ENCODE measurements around the gene PPM1E. TPM values are rescaled to one million over a fixed set of nuclear protein-coding genes. Genes with fewer than 3 reads are reported as not detected.

Gene PPM1E
- total and polyA plus RNA-seq, 2 of the 8 experiments (the other 6 are each of a cell fraction or from before 2014, with no cell fraction given): 5.0 to 10.4 TPM

DNA sequence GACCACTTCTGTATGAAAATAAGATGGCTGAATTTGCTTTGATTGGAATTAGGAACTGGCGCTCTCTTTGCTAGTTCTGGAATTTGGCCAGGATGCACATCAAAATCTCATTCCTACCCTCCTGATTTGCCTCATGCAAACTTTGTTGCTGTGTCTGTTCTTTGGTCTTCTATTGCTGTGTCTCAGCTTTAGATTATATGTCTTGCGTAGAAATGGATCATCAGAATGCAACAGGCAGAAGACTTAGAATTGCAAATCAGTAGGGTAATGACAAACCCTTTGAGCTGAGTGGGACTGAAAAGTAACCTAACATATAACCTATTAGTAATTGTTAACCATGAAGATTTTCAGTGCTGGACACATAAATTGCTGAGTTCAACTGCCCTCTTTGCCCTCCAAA is 33.0 kb upstream of the PPM1E start:
- Histone ChIP-seq H4K20me1 (replicated peaks in 1 of 2; ENCODE audit: control insufficient read depth in 1 of 2, insufficient read depth in 2 of 2, low read length in 2 of 2) (no peaks in the 10 kb centered on the region), H4K8ac (ENCODE audit: extremely low read depth, insufficient read depth, low read length) (no peak overlapping the region), H3K23me2 (ENCODE audit: low read depth, low read length) (no peaks in the 10 kb centered on the region), H3K56ac (replicated peaks; ENCODE audit: insufficient read length, low read depth, low read length) (no peak overlapping the region), H2AK5ac (ENCODE audit: low read depth, low read length) (no peak overlapping the region), H3K18ac (ENCODE audit: extremely low read depth, low read length) (no peak overlapping the region), H3K27ac (ENCODE audit: low read depth, low read length) (no peak overlapping the region), H2BK120ac (replicated peaks; ENCODE audit: low read depth, low read length) (no peak overlapping the region), H3K79me2 (ENCODE audit: control insufficient read depth in 1 of 2, insufficient read depth in 2 of 2, low read length in 2 of 2) (no peaks in the 10 kb centered on the region), H3K27me3 (replicated peaks in 1 of 4; ENCODE audit: control insufficient read depth in 3 of 4, extremely low read depth in 1 of 4, insufficient read depth in 3 of 4, low read length in 3 of 4) (no peaks in the 10 kb centered on the region), H3K4me3 (ENCODE audit: extremely low read depth in 1 of 4, insufficient read depth in 2 of 4, low read depth in 3 of 4, low read length in 4 of 4) (no peak overlapping the region), H3K4ac (replicated peaks; ENCODE audit: insufficient read length, low read depth, low read length) (no peak overlapping the region), H3K4me2 (ENCODE audit: insufficient read depth in 1 of 2, low read depth in 2 of 2, low read length in 2 of 2) (no peak overlapping the region), H4K5ac (ENCODE audit: insufficient read length, low read depth, low read length) (no peak overlapping the region), H3K23ac (ENCODE audit: insufficient read length) (no peak overlapping the region), H3K9me3 (ENCODE audit: insufficient read depth in 2 of 2, low read depth in 1 of 2, low read length in 1 of 2) (no peaks in the 10 kb centered on the region), H2BK5ac (ENCODE audit: low read depth, low read length) (no peak overlapping the region), H2BK15ac (ENCODE audit: low read length) (no peak overlapping the region), H3K36me3 (ENCODE audit: control insufficient read depth in 2 of 4, insufficient read depth in 4 of 4, low read length in 3 of 4) (no peaks in the 10 kb centered on the region), H4K91ac (replicated peaks; ENCODE audit: insufficient read length, low read length) (no peak overlapping the region), H3K9ac (replicated peaks in 1 of 4; ENCODE audit: extremely low read depth in 1 of 4, low read depth in 3 of 4, low read length in 3 of 4) (no peak overlapping the region), H3K14ac (ENCODE audit: insufficient read length) (no peak overlapping the region), H3K79me1 (ENCODE audit: low read depth, low read length) (no peaks in the 10 kb centered on the region), H2BK20ac (ENCODE audit: low read length) (no peak overlapping the region), H2BK12ac (ENCODE audit: low read depth, low read length) (no peak overlapping the region), H2AFZ (ENCODE audit: low read length) (no peak overlapping the region), H3K4me1 (replicated peaks in 1 of 4; ENCODE audit: control insufficient read depth in 3 of 4, insufficient read depth in 4 of 4, low read length in 3 of 4) (no peaks in the 10 kb centered on the region)
- FAIRE-seq (no peak), DNase-seq (ENCODE audit: low read depth in 1 of 2, low spot score in 2 of 2) (no peak)
- TF ChIP-seq TEAD4 (IDR thresholded peaks at IDR 0.05; ENCODE audit: low read depth, low read length) (no peak), SP4 (IDR thresholded peaks at IDR 0.05; ENCODE audit: low read length) (no peak), CEBPB (IDR thresholded peaks at IDR 0.05; ENCODE audit: low read depth, low read length) (no peak), GABPA (IDR thresholded peaks at IDR 0.05; ENCODE audit: borderline replicate concordance, insufficient read depth, low read length) (no peak), SIRT6 (IDR thresholded peaks at IDR 0.05; ENCODE audit: low read length) (no peak), NANOG (IDR thresholded peaks at IDR 0.05; ENCODE audit: insufficient read depth, low read depth, low read length, poor library complexity, severe bottlenecking) (no peak), HDAC6 (IDR thresholded peaks at IDR 0.05; ENCODE audit: low read depth, low read length) (no peak), RNF2 (IDR thresholded peaks at IDR 0.05; ENCODE audit: borderline replicate concordance, low read depth, low read length, missing control alignments, poor library complexity, severe bottlenecking) (no peak), RXRA (IDR thresholded peaks at IDR 0.05; ENCODE audit: insufficient read depth, low read depth, low read length) (no peak), POU5F1 (IDR thresholded peaks at IDR 0.05; ENCODE audit: low read depth, low read length) (no peak), CREB1 (IDR thresholded peaks at IDR 0.05) (no peak), EGR1 (IDR thresholded peaks at IDR 0.05; ENCODE audit: borderline replicate concordance, low read depth, low read length) (no peak), GTF2F1 (IDR thresholded peaks at IDR 0.05; ENCODE audit: borderline replicate concordance, low read depth, low read length) (no peak), BACH1 (IDR thresholded peaks at IDR 0.05; ENCODE audit: low read length) (no peak), CHD1 (IDR thresholded peaks at IDR 0.05; ENCODE audit: low read depth, low read length) (no peak)
- ChIA-PET POLR2A (ENCODE audit: partially characterized antibody) (interaction anchor here (0.7 kb wide), 1 partner anchor 237 kb away, joined by 3 read pairs; no protein-coding TSS in a partner anchor), CTCF (ENCODE audit: partially characterized antibody) (interaction anchor here (2.0 kb wide), 1 partner anchor 12 kb away, joined by 6 read pairs; no protein-coding TSS in a partner anchor)
- WGBS, 2 experiments (ENCODE audit: extremely low coverage in 1 of 2, insufficient coverage in 1 of 2, insufficient read length in 1 of 2, insufficient replicate concordance in 2 of 2, low coverage in 1 of 2, low lambda C conversion rate in 2 of 2, missing lambda C conversion rate in 1 of 2): 92% methylated on average over 2 of the region's 2 CpGs; no CpG with 5 or more reads in 1 of the 2 experiments

All from H1 (cell line).